Right lobe of liver (tissue), 6 donors: ENCODE results near the gene TEDC2. TPM values are rescaled to one million over a fixed set of nuclear protein-coding genes. Genes with fewer than 3 reads are reported as not detected.

Experiments
- ATAC-seq, 4 donors: fragments of 200-7000 bp; cut with Tn5 transposase; one replicate each; pipeline ENCODE4 v1.9.1; 2020; ENCODE audit warnings: mild to moderate bottlenecking in 4 of 4, moderate library complexity in 4 of 4
- DNase-seq, 3 donors: peaks; one replicate each; pipeline ENCODE4 v3.0.0-alpha.2; 2020
- H3K27ac ChIP-seq, 3 donors: fragments of 200-600 bp; one replicate each; pipeline ENCODE4 v1.8.0; 2022
- H3K27me3 ChIP-seq, 2 donors: fragments of 200-600 bp; one replicate each; pipeline ENCODE4 v1.8.0; 2022
- H3K36me3 ChIP-seq, 4 donors: fragments of 200-600 bp; sonication (generic) in 1 of 4; one replicate each; pipeline versions ENCODE4 v1.5.1 to v1.8.0; 2017 to 2022; ENCODE audit warnings: control low read depth in 1 of 4
- H3K4me1 ChIP-seq, 4 donors: fragments of 200-600 bp; sonication (generic) in 1 of 4; one replicate each; pipeline versions ENCODE4 v1.5.1 to v1.8.0; 2017 to 2022; ENCODE audit warnings: control low read depth in 1 of 4
- H3K4me3 ChIP-seq, 3 donors: fragments of 200-600 bp; one replicate each; pipeline ENCODE4 v1.8.0; 2022
- H3K9me3 ChIP-seq, 4 donors: fragments of 200-600 bp; sonication (generic) in 1 of 4; one replicate each; pipeline versions ENCODE4 v1.5.1 to v1.8.0; 2017 to 2022; ENCODE audit warnings: control low read depth in 1 of 4
- CTCF ChIP-seq, 4 donors: fragments of 200-600 bp in 3 of 4; fragments of 450-650 bp in 1 of 4; IDR thresholded peaks; one replicate each; pipeline versions ENCODE4 v1.5.1 to v1.8.0; 2016 to 2022; ENCODE audit warnings: antibody characterized with exemption in 4 of 4, mild to moderate bottlenecking in 2 of 4
- POLR2A ChIP-seq: fragments of 450-650 bp; IDR thresholded peaks from one replicate; pipeline ENCODE4 v1.6.1; 2017; ENCODE audit warnings: antibody characterized with exemption, mild to moderate bottlenecking
- WGBS: methylation state at CpG from one replicate; pipeline ENCODE4 v1.1.6; 2018; ENCODE audit warnings: low coverage, low lambda C conversion rate; ENCODE audit not compliant: insufficient coverage; ENCODE audit errors: missing lambda C conversion rate; 5-methylcytosine and 5-hydroxymethylcytosine counted together
- intact Hi-C, 2 donors: fragments of 100-400 bp; cut with DNase I; formaldehyde crosslinking; loops; one replicate each; pipeline versions ENCODE4 v1.11.2 to v1.14.1; 2022
- total RNA-seq, 6 experiments: library from RNA; depleted of rRNA in 2 of 6; stranded (reverse); fragments of >200 nt in 2 of 6; fragmentation: NEBNext Ultra II Directional in 3 of 6; extraction: Animal tissue kit (Norgen Biotek cat#: 25700) in 3 of 6; gene quantifications; one replicate each; pipeline versions ENCODE4 v1.1.0 to v1.2.4, GENCODE V29; 2016 to 2023
- donor health status: DM: no; HTN: yes; CAD: no.
- donor health status: DM: no; HTN: no; CAD: no.
- donor health status: DM: no; HTN: no; CAD: no.
- donor health status: DM: no; HTN: yes; CAD: no.
- donor health status: DM: no; HTN: yes; CAD: no.

The TEDC2 gene
- total RNA-seq, 6 experiments from 2014 or later, result 0.35 to 2.8 (median 0.87) TPM

GRCh38 chr16:2487903-2488531 is 28.1 kb downstream of the TEDC2 start:
- TF ChIP-seq POLR2A (no peak), CTCF (IDR thresholded peaks at IDR 0.05) (no peak)
- H3K4me1 ChIP-seq, result peaks cover 0 to 33% (median 9%) of the 10 kb centered on the region in 4 donors
- no peaks in the 10 kb centered on the region for H3K9me3 ChIP-seq
- 81% methylated on average over 7 of the region's 15 CpGs for WGBS
- H3K4me3 ChIP-seq, result no peak overlapping the region
- intact Hi-C loops, result no loop called here
- no peak for ATAC-seq
- no peaks in the 10 kb centered on the region for H3K27me3 ChIP-seq
- H3K27ac ChIP-seq, result no peak overlapping the region
- peaks cover 0 to 4% (median 0%) of the 10 kb centered on the region in 4 donors for H3K36me3 ChIP-seq
- DNase-seq, result no peak

GRCh38 chr16:2489581-2489980 is 29.7 kb downstream of the TEDC2 start:
- Histone ChIP-seq H3K36me3 (peaks cover 0 to 4% (median 0%) of the 10 kb centered on the region in 4 donors), H3K27ac (no peak overlapping the region), H3K4me1 (peaks cover 0 to 18% (median 7%) of the 10 kb centered on the region in 4 donors), H3K9me3 (no peaks in the 10 kb centered on the region), H3K4me3 (no peak overlapping the region), H3K27me3 (no peaks in the 10 kb centered on the region)
- TF ChIP-seq CTCF (IDR thresholded peaks at IDR 0.05) (no peak), POLR2A (no peak)
- WGBS, result no CpG with 5 or more reads among the region's 16 CpGs
- ATAC-seq (no peak), DNase-seq (no peak)
- intact Hi-C loops, result no loop called here

DNA sequence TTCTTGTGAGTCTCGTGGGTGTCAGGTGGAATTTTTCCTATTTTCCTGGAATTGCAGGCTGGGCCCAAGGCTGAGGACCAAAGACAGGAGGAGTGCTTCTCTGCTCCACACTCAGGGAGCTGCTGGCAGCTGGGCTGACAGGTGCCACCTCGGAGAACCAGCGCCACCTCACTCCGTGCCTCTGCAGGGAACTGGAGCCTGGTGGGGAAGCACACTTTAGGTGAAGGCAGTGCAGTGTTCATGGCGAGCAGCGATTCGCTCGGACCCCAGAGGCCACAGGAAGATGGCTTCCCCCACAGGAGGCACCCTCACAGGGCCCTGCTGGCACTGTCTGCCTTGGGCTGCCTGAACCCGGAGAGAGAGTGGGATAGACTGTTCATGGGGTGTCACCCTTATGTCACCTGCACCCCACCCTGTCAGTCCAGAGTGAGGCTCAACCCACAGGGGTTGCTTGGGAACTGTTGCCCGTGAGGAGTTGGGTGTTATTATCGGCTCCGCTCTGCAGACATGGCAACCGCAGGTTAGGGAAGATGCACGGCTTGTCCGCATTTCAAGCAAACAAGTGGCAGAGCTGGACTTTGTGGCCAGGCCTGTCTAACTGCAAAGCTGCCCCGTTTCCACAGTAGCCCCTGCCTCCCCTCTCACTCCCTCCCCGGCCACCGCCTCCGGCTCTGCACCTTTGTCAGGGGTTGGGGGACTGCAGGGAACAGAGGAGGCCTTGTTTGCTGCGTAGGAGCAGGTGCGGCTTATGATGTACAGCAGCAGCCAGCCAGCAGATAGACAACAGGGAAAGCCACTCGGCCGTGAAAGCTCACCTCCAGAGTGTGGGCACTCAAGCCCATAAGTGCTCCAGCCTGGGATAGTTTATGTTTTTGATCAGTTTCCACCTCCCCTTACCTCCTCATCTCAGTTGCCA is 30.5 kb downstream of the TEDC2 start:
- no peak overlapping the region for H3K4me3 ChIP-seq
- no peak overlapping the region for H3K27ac ChIP-seq
- no peaks in the 10 kb centered on the region for H3K9me3 ChIP-seq
- WGBS, result 80% methylated on average over 3 of the region's 23 CpGs
- H3K4me1 ChIP-seq, result peaks cover 0 to 9% (median 1%) of the 10 kb centered on the region in 4 donors
- no peak for TF ChIP-seq CTCF (IDR thresholded peaks at IDR 0.05)
- intact Hi-C loops, result loop anchor here in 1 of 2 donors (10.0 kb wide), 1 partner anchor 56 kb away; no protein-coding TSS in a partner anchor
- H3K27me3 ChIP-seq, result no peaks in the 10 kb centered on the region
- peaks cover 0 to 4% (median 0%) of the 10 kb centered on the region in 4 donors for H3K36me3 ChIP-seq
- no peak for ATAC-seq
- DNase-seq, result no peak

- intact Hi-C loops, result loop anchor here in 1 of 2 donors (10.0 kb wide), 1 partner anchor 57 kb away; no protein-coding TSS in a partner anchor
- Histone ChIP-seq H3K27ac (no peak overlapping the region), H3K9me3 (no peaks in the 10 kb centered on the region), H3K27me3 (no peaks in the 10 kb centered on the region), H3K36me3 (peaks cover 0 to 4% (median 0%) of the 10 kb centered on the region in 4 donors), H3K4me3 (no peak overlapping the region), H3K4me1 (peaks cover 0 to 10% (median 3%) of the 10 kb centered on the region in 4 donors)
- TF ChIP-seq CTCF (IDR thresholded peaks at IDR 0.05) (no peak), POLR2A (no peak)
- ATAC-seq, result no peak
- WGBS, result 40% methylated on average over 1 of the region's 13 CpGs
- no peak for DNase-seq
These were observed 32.4 kb downstream of the TEDC2 start for GRCh38 chr16:2492292-2492691.
